Measurements from ENCODE around the gene HDHD3.
"Not testable (repeated sequence)": the region's sequence is repeated elsewhere in the genome, so short reads cannot be mapped to it uniquely, and the experiment has no call there.

Gene HDHD3

GRCh38 chr9:113390192-113390960 is 13.6 kb upstream of the HDHD3 start:
- no peak for TF ChIP-seq POLR2A (IDR thresholded peaks at IDR 0.05; ENCODE audit: low read depth, low read length)
- no peak for TF ChIP-seq POU2F2 (IDR thresholded peaks at IDR 0.05; ENCODE audit: low read depth, low read length)
- no peak for TF ChIP-seq POLR2AphosphoS5 (IDR thresholded peaks at IDR 0.05; ENCODE audit: low read depth, low read length)
- no peak for TF ChIP-seq PAX5 (IDR thresholded peaks at IDR 0.05; ENCODE audit: insufficient read depth, low read length, severe bottlenecking)
- TF ChIP-seq SPI1 (IDR thresholded peaks at IDR 0.05; ENCODE audit: low read depth, low read length) = no peak
- TF ChIP-seq TAF1 (IDR thresholded peaks at IDR 0.05; ENCODE audit: low read depth, low read length) = no peak
- FAIRE-seq (no peak), DNase-seq (ENCODE audit: insufficient read length, low spot score) (no peak)

DNA sequence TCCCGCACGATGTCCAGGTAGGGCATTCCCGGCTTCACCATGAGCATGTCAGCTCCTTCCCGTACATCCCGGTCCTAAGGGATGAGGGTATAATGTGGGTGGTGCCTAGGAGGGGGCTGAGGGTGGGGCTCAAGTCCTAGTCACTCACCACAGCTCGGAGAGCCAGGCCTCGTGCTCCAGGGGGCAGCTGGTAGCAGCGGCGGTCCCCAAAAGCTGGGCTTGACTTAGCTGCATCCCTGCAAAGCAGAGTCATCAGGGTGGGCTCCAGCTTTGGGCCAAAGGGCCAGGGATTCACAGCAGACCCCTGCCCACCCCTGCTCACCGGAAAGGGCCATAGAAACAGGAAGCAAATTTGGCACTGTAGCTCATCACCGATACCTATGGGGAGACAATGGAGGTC is 12.7 kb upstream of the HDHD3 start:
- no peak for FAIRE-seq
- TF ChIP-seq TAF1 (IDR thresholded peaks at IDR 0.05; ENCODE audit: low read depth, low read length) = no peak
- no peak for TF ChIP-seq PAX5 (IDR thresholded peaks at IDR 0.05; ENCODE audit: insufficient read depth, low read length, severe bottlenecking)
- TF ChIP-seq SPI1 (IDR thresholded peaks at IDR 0.05; ENCODE audit: low read depth, low read length) = no peak
- TF ChIP-seq POLR2AphosphoS5 (IDR thresholded peaks at IDR 0.05; ENCODE audit: low read depth, low read length) = no peak
- no peak for TF ChIP-seq POU2F2 (IDR thresholded peaks at IDR 0.05; ENCODE audit: low read depth, low read length)
- TF ChIP-seq POLR2A (IDR thresholded peaks at IDR 0.05; ENCODE audit: low read depth, low read length) = no peak
- no peak for DNase-seq (ENCODE audit: insufficient read length, low spot score)

DNA sequence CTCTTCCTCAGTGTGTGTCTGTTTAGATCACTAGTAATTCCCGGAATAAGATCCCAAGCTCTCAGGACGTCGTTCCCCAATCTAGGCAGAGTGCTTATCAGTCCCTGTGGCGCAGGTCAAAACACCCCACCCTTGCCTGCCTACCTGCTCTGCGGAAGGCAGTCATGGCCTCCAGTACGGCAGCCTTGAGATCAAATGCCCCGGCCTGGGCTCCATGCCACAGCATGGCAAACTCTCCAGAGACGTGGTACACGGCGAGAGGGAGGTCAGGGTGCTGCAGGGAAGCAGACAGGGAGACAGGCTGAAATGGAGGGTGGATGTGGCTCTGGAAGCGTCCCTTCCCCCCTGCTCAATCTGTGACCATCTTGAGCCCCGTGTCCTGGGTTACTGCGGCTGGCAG is 12.0 kb upstream of the HDHD3 start:
- FAIRE-seq (no peak), DNase-seq (ENCODE audit: insufficient read length, low spot score) (no peak)
- TF ChIP-seq POU2F2 (IDR thresholded peaks at IDR 0.05; ENCODE audit: low read depth, low read length) (no peak), PAX5 (IDR thresholded peaks at IDR 0.05; ENCODE audit: insufficient read depth, low read length, severe bottlenecking) (no peak), TAF1 (IDR thresholded peaks at IDR 0.05; ENCODE audit: low read depth, low read length) (no peak), POLR2AphosphoS5 (IDR thresholded peaks at IDR 0.05; ENCODE audit: low read depth, low read length) (no peak), SPI1 (IDR thresholded peaks at IDR 0.05; ENCODE audit: low read depth, low read length) (no peak), POLR2A (IDR thresholded peaks at IDR 0.05; ENCODE audit: low read depth, low read length) (no peak)

DNA sequence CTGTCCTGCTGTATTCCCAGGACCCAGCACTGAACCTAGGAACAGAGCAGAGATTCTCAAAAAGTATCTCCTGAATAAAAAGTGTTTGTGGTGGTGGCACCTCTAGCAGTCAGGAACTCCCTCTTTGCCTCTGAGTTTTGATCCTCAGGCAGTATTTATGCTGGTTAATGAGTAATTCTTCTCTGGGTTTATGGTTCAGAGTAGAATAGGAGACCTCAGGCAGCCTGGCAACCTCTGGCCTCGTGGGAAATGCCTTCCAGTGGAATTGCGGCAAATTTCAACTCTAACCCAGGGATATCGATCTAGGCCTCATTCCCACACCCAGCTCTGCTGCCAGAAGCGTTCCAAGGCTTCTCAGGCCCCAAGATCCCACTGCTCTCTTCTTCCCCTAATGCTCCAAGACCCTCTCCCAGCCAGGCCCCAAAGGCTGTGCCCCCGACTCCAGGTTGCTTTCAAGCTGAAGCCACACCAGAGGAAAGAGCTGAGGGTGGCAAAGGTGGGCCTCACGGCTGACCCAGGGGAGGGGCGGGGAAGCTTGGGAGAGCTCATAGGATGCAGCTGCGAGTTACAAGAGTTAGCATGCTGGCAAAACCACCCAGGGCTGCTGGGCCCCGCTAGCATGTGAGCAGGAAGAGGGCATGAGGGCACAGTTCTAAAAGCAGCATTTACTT is 10.9 kb upstream of the HDHD3 start:
- DNase-seq (ENCODE audit: insufficient read length, low spot score) = no peak
- no peak for FAIRE-seq
- no peak for TF ChIP-seq POLR2AphosphoS5 (IDR thresholded peaks at IDR 0.05; ENCODE audit: low read depth, low read length)
- TF ChIP-seq SPI1 (IDR thresholded peaks at IDR 0.05; ENCODE audit: low read depth, low read length) = no peak
- TF ChIP-seq POLR2A (IDR thresholded peaks at IDR 0.05; ENCODE audit: low read depth, low read length) = no peak
- TF ChIP-seq POU2F2 (IDR thresholded peaks at IDR 0.05; ENCODE audit: low read depth, low read length) = no peak
- no peak for TF ChIP-seq TAF1 (IDR thresholded peaks at IDR 0.05; ENCODE audit: low read depth, low read length)
- TF ChIP-seq PAX5 (IDR thresholded peaks at IDR 0.05; ENCODE audit: insufficient read depth, low read length, severe bottlenecking) = no peak

GRCh38 chr9:113386571-113387393 is 10.0 kb upstream of the HDHD3 start:
- FAIRE-seq (no peak), DNase-seq (ENCODE audit: insufficient read length, low spot score) (no peak)
- TF ChIP-seq SPI1 (IDR thresholded peaks at IDR 0.05; ENCODE audit: low read depth, low read length) = no peak
- TF ChIP-seq POLR2AphosphoS5 (IDR thresholded peaks at IDR 0.05; ENCODE audit: low read depth, low read length) = no peak
- no peak for TF ChIP-seq POU2F2 (IDR thresholded peaks at IDR 0.05; ENCODE audit: low read depth, low read length)
- no peak for TF ChIP-seq TAF1 (IDR thresholded peaks at IDR 0.05; ENCODE audit: low read depth, low read length)
- TF ChIP-seq POLR2A (IDR thresholded peaks at IDR 0.05; ENCODE audit: low read depth, low read length) = no peak
- no peak for TF ChIP-seq PAX5 (IDR thresholded peaks at IDR 0.05; ENCODE audit: insufficient read depth, low read length, severe bottlenecking)

- TF ChIP-seq TAF1 (IDR thresholded peaks at IDR 0.05; ENCODE audit: low read depth, low read length) (no peak), POLR2A (IDR thresholded peaks at IDR 0.05; ENCODE audit: low read depth, low read length) (no peak), POU2F2 (IDR thresholded peaks at IDR 0.05; ENCODE audit: low read depth, low read length) (no peak), SPI1 (IDR thresholded peaks at IDR 0.05; ENCODE audit: low read depth, low read length) (no peak), POLR2AphosphoS5 (IDR thresholded peaks at IDR 0.05; ENCODE audit: low read depth, low read length) (no peak)
- DNase-seq (ENCODE audit: insufficient read length, low spot score) (no peak), FAIRE-seq (no peak)
These were observed 5.2 kb upstream of the HDHD3 start for GRCh38 chr9:113381909-113382411.

- not testable (repeated sequence) for FAIRE-seq; DNase-seq (ENCODE audit: insufficient read length, low spot score)
These were observed 4.7 kb upstream of the HDHD3 start for GRCh38 chr9:113381441-113381840.

GRCh38 chr9:113380869-113381378 is 4.1 kb upstream of the HDHD3 start:
- TF ChIP-seq POU2F2 (IDR thresholded peaks at IDR 0.05; ENCODE audit: low read depth, low read length) (no peak), SPI1 (IDR thresholded peaks at IDR 0.05; ENCODE audit: low read depth, low read length) (no peak), POLR2AphosphoS5 (IDR thresholded peaks at IDR 0.05; ENCODE audit: low read depth, low read length) (no peak), TAF1 (IDR thresholded peaks at IDR 0.05; ENCODE audit: low read depth, low read length) (no peak), POLR2A (IDR thresholded peaks at IDR 0.05; ENCODE audit: low read depth, low read length) (no peak), PAX5 (IDR thresholded peaks at IDR 0.05; ENCODE audit: insufficient read depth, low read length, severe bottlenecking) (no peak)
- DNase-seq (ENCODE audit: insufficient read length, low spot score) = no peak
- FAIRE-seq = no peak

DNA sequence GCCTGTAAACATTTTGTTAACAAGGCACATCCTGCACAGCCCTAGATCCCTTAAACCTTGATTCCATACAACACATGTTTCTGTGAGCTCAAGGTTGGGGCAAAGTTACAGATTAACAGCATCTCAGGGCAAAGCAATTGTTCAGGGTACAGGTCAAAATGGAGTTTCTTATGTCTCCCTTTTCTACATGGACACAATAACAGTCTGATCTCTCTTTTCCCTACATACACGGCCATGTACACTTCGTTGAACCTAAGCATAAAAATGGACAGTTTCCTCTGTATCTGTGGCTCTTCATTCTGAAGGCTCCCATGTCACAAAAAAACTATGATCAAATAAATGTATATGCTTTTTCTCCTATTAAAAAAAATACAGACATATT is 3.0 kb upstream of the HDHD3 start:
- FAIRE-seq = not testable (repeated sequence)

DNA sequence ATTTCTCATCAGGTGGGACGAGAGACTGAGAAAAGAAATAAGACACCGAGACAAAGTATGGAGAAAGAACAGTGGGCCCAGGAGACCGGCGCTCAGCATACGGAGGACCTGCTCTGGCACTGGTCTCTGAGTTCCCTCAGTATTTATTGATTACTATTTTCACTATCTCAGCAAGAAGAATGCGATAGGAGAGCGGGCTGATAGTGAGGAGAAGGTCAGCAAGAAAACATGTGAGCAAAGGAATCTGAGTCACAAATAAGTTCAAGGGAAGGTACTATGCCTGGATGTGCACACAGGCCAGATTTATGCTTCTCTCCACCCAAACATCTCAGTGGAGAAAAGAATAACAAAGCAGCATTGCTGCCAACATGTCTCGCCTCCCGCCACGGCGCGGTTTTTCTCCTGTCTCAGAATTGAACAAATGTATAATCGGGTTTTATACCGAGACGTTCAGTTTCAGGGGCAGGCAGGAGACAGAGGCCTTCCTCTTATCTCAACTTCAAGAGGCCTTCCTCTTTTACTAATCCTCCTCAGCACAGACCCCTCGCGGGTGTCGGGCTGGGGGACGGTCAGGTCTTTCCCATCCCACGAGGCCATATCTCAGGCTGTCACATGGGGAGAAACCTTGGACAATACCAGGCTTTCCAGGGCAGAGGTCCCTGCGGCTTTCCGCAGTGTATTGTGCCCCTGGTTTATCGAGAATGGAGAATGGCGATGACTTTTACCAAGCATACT is 2.5 kb upstream of the HDHD3 start:
- not testable (repeated sequence) for DNase-seq (ENCODE audit: insufficient read length, low spot score)

More for the DNA sequence above, 3.0 kb upstream of the HDHD3 start:
- not testable (repeated sequence) for DNase-seq (ENCODE audit: insufficient read length, low spot score)

More for the DNA sequence above, 2.5 kb upstream of the HDHD3 start:
- not testable (repeated sequence) for FAIRE-seq

All from GM12891 (cell line).